ENCODE data around the gene PGP.

PGP gene

GRCh38 chr16:2198283-2198682, 16.4 kb downstream of the PGP start:
- Histone ChIP-seq H3K27ac (ENCODE audit: low read depth, low read length, poor library complexity, severe bottlenecking) (no peak overlapping the region), H3K36me3 (ENCODE audit: insufficient read depth, low read length) (no peaks in the 10 kb centered on the region), H3K9me3 (ENCODE audit: low read length) (no peaks in the 10 kb centered on the region), H3K4me3 (ENCODE audit: low read depth, low read length, poor library complexity, severe bottlenecking) (no peak overlapping the region), H3K27me3 (ENCODE audit: insufficient read depth, low read length) (peaks cover 31% of the 10 kb centered on the region; the same call in 1 of the 2 replicates), H3K9me2 (ENCODE audit: low read depth, low read length) (no peaks in the 10 kb centered on the region), H3K79me2 (ENCODE audit: insufficient read depth, low read length) (no peaks in the 10 kb centered on the region), H4K20me1 (ENCODE audit: insufficient read depth, low read length) (no peaks in the 10 kb centered on the region), H3F3A (ENCODE audit: insufficient read depth, low read length) (no peaks in the 10 kb centered on the region), H3K4me1 (ENCODE audit: insufficient read depth, low read length, severe bottlenecking) (peaks cover 3% of the 10 kb centered on the region), H3K4me2 (ENCODE audit: low read length) (no peak overlapping the region), H3K9ac (ENCODE audit: low read length) (no peak overlapping the region), H2AFZ (ENCODE audit: low read length) (no peak overlapping the region)
- TF ChIP-seq EZH2 (IDR thresholded peaks at IDR 0.05; ENCODE audit: borderline replicate concordance, low read length) = no peak
- no peak for TF ChIP-seq CTCF (IDR thresholded peaks at IDR 0.05; ENCODE audit: low read length)

GRCh38 chr16:2197765-2198164, 16.9 kb downstream of the PGP start:
- no peaks in the 10 kb centered on the region for H3K9me3 ChIP-seq (ENCODE audit: low read length)
- peaks cover 3% of the 10 kb centered on the region for H3K4me1 ChIP-seq (ENCODE audit: insufficient read depth, low read length, severe bottlenecking)
- TF ChIP-seq CTCF (IDR thresholded peaks at IDR 0.05; ENCODE audit: low read length) (no peak), EZH2 (IDR thresholded peaks at IDR 0.05; ENCODE audit: borderline replicate concordance, low read length) (no peak)
- no peak overlapping the region for H3K27ac ChIP-seq (ENCODE audit: low read depth, low read length, poor library complexity, severe bottlenecking)
- H3K36me3 ChIP-seq (ENCODE audit: insufficient read depth, low read length) = no peaks in the 10 kb centered on the region
- no peak overlapping the region for H3K9ac ChIP-seq (ENCODE audit: low read length)
- no peak overlapping the region for H3K4me2 ChIP-seq (ENCODE audit: low read length)
- H3K9me2 ChIP-seq (ENCODE audit: low read depth, low read length) = no peaks in the 10 kb centered on the region
- peaks cover 31% of the 10 kb centered on the region; the same call in 1 of the 2 replicates for H3K27me3 ChIP-seq (ENCODE audit: insufficient read depth, low read length)
- H4K20me1 ChIP-seq (ENCODE audit: insufficient read depth, low read length) = no peaks in the 10 kb centered on the region
- no peaks in the 10 kb centered on the region for H3K79me2 ChIP-seq (ENCODE audit: insufficient read depth, low read length)
- H3F3A ChIP-seq (ENCODE audit: insufficient read depth, low read length) = no peaks in the 10 kb centered on the region
- no peak overlapping the region for H3K4me3 ChIP-seq (ENCODE audit: low read depth, low read length, poor library complexity, severe bottlenecking)
- H2AFZ ChIP-seq (ENCODE audit: low read length) = no peak overlapping the region

- no peaks in the 10 kb centered on the region for H3K9me3 ChIP-seq (ENCODE audit: low read length)
- no peaks in the 10 kb centered on the region for H3K79me2 ChIP-seq (ENCODE audit: insufficient read depth, low read length)
- H3K4me3 ChIP-seq (ENCODE audit: low read depth, low read length, poor library complexity, severe bottlenecking) = no peak overlapping the region
- H3K27ac ChIP-seq (ENCODE audit: low read depth, low read length, poor library complexity, severe bottlenecking) = no peak overlapping the region
- no peak overlapping the region for H3K4me2 ChIP-seq (ENCODE audit: low read length)
- no peaks in the 10 kb centered on the region for H3K36me3 ChIP-seq (ENCODE audit: insufficient read depth, low read length)
- no peak overlapping the region for H3K9ac ChIP-seq (ENCODE audit: low read length)
- peaks cover 31% of the 10 kb centered on the region; the same call in 1 of the 2 replicates for H3K27me3 ChIP-seq (ENCODE audit: insufficient read depth, low read length)
- peaks cover 3% of the 10 kb centered on the region for H3K4me1 ChIP-seq (ENCODE audit: insufficient read depth, low read length, severe bottlenecking)
- no peaks in the 10 kb centered on the region for H3K9me2 ChIP-seq (ENCODE audit: low read depth, low read length)
- H4K20me1 ChIP-seq (ENCODE audit: insufficient read depth, low read length) = no peaks in the 10 kb centered on the region
- no peak for TF ChIP-seq CTCF (IDR thresholded peaks at IDR 0.05; ENCODE audit: low read length)
- TF ChIP-seq EZH2 (IDR thresholded peaks at IDR 0.05; ENCODE audit: borderline replicate concordance, low read length) = no peak
- no peak overlapping the region for H2AFZ ChIP-seq (ENCODE audit: low read length)
- H3F3A ChIP-seq (ENCODE audit: insufficient read depth, low read length) = no peaks in the 10 kb centered on the region
Measured at GRCh38 chr16:2196981-2197511, 17.6 kb downstream of the PGP start.
